Hypothalamus (tissue), 51 donors: ENCODE measurements around the gene PNRC1.
"Not testable (repeated sequence)": the region's sequence is repeated elsewhere in the genome, so short reads cannot be mapped to it uniquely, and the experiment has no call there.

Experiments
- DNase-seq, 51 donors: peaks; one replicate each; lab custom pipeline; 2025; lab: John Stamatoyannopoulos, UW

The PNRC1 gene

GRCh38 chr6:89080281-89081128 lies at the start of gene PNRC1:
PNRC1 (plus strand) TSS chr6:89080751; CDS start chr6:89080895, 144 bp downstream.
- peak; percentile 82 to 100 (median 99) for DNase-seq

GRCh38 chr6:89032599-89032998 lies 48.0 kb upstream of the PNRC1 start:
- no peak for DNase-seq

DNA sequence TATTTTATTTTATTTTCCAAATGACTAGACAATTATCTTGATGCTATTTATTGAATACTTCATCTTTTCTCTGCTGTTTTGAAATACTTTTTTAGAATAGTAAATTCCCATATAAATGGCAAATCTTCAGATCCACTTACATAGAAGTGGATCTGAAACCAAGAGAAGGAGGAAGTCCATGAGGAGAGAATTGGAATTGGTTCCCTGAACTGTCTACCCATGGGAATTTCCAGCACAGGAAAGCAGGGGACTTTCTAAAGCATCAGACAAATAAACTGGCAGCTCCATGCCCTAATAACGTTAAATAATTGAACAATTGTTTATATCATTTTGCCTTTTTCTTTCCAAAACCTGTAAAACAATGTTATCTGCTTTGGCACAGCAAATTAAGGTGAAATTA lies 47.1 kb upstream of the PNRC1 start:
- DNase-seq: no peak

- DNase-seq: not testable (repeated sequence)
Measured at GRCh38 chr6:89034116-89034515, 46.4 kb upstream of the PNRC1 start.

DNA sequence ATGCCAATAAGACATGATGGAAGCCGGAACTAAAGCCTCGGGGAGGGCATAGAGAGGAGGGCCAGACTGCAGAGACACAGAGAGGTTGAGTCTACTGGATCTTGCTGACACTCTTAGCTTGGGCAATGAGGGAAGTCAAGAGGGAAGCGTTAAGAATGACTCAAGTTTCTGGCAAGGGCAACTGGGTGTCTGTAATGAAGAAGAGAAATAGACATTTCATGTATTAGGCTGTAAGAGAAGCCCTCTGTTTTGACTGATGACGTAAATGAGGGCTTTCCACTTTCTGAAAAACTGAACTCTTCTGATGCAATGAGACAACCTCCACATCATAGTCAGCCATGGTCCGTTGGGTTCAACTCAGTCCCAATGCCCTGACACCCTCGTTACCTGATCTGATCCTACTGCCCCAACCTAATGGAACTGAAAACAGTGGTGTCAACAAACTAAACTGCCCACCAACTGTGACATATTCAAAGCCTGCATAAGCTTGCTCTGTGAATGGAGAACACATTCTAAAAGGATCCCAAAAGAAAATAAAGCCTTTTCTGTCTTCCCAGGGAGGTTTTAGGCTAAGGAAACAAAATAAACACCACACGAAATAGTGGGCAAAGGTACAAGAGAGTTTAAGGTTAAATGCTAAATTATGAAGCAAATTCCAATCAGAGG lies 45.8 kb upstream of the PNRC1 start:
- peak in 7 of 51 donors; percentile 0 to 23 (median 5) for DNase-seq

GRCh38 chr6:89035252-89036101 lies 45.1 kb upstream of the PNRC1 start:
- DNase-seq: peak in 16 of 51 donors; percentile 2 to 60 (median 24)

- no peak for DNase-seq
Measured at GRCh38 chr6:89037141-89037900, 43.2 kb upstream of the PNRC1 start.

DNA sequence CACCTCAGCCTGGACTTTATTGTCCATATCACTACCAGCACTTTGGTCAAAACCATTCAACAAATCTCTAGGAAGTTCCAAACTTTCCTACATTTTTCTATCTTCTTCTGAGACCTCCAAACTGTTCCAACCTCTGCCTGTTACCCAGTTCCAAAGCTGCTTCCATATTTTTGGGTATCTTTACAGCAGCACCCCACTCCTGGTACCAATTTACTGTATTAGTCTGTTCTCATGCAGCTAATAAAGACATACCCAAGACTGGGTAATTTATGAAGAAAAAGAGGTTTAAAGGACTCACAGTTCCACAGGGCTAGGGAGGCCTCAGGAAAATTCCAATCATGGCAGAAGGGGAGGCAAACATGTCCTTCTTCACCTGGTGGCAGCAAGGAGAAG lies 42.7 kb upstream of the PNRC1 start:
- DNase-seq: not testable (repeated sequence)

DNA sequence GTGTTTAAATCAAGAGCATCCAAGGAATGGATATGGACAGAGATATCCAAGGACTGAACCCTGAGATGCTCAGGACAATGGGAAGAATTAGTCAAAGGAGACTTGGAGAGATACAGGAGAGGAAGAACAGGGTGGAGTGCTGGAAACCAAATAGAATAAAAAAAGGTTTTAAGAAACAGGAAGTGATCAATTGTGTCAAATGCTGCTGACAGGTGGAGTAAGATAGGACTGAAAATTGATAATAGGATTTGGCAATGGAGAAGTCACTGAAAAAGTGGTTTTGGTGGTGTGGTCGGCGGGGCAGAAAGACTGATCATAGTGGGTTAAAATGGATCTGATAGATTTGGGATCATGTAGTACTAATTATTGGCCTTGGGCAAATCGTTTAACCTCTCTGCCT lies 37.9 kb upstream of the PNRC1 start:
- DNase-seq: no peak

DNA sequence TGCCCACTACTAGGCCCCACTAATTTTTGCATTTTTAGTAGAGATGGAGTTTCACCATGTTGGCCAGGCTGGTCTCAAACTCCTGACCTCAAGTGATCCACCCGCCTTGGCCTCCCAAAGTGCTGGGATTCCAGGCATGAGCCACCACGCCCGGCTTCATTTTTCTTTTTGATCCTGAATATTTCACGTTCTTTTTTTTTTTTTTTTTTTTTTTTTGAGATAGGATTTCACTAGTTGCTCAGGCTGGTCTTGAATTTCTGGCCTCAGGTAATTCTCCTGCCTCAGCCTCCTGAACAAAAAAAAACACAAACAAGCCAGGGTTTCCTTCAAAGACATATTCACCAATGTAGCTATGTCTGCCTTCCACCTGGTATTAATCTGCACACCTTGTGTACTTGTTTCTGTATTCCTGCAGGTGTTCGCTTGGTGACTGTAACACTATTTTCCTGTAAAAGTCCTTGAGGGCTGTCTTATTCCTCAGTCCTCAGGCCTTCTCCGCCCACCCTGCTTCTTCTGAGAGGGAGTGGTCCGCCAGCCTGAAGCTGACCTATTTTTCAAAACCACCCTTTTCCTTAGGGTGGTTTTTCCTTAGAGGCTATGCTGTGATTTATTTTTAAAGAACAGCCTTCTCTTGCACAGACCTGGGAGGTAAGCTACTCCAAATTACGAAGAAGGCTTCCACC lies 36.1 kb upstream of the PNRC1 start:
- no peak for DNase-seq

- peak in 15 of 51 donors; percentile 2 to 33 (median 7) for DNase-seq
Measured at GRCh38 chr6:89045011-89045387, 35.6 kb upstream of the PNRC1 start.

DNA sequence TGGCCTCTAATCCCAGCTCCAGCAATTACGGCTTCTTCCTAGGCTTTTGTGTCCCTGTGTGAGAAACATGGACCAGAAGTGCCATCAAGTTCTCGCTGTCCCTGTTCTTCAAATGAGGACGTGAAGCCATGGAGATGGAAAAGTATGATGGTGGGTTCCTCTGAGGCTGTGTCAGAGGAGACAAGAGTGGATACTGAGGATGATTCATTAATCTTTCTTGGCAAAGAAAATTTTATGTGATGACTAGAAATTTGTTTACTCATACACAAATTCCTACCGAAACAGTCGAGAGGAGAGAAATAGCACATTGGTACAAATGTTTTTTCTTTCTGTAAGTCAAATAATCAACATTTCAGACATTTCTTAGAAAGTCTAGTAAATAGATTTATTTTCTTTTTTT lies 35.0 kb upstream of the PNRC1 start:
- no peak for DNase-seq

- DNase-seq: no peak
Measured at GRCh38 chr6:89047473-89047872, 33.1 kb upstream of the PNRC1 start.

GRCh38 chr6:89048288-89048923 lies 32.1 kb upstream of the PNRC1 start:
- no peak for DNase-seq

GRCh38 chr6:89048985-89049384 lies 31.6 kb upstream of the PNRC1 start:
- DNase-seq: no peak

GRCh38 chr6:89050155-89050554 lies 30.4 kb upstream of the PNRC1 start:
- no peak for DNase-seq

GRCh38 chr6:89050697-89051096 lies 29.9 kb upstream of the PNRC1 start:
- no peak for DNase-seq

DNA sequence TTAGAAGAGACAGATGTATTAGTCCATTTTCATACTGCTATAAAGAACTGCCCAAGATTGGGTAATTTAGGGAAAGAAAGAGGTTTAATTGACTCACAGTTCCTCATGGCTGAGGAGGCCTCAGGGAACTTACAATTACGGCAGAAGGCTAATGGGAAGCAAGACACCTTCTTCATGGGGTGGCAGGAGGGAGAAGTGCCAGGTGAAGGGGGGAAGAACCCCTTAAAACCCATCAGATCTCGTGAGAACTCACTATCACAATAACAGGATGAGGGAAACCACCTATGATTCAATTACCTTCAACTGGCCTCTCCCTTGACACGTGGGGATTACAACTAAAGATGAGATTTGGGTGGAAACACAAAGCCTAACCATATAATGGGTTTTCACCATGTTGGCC lies 28.9 kb upstream of the PNRC1 start:
- DNase-seq: no peak

DNA sequence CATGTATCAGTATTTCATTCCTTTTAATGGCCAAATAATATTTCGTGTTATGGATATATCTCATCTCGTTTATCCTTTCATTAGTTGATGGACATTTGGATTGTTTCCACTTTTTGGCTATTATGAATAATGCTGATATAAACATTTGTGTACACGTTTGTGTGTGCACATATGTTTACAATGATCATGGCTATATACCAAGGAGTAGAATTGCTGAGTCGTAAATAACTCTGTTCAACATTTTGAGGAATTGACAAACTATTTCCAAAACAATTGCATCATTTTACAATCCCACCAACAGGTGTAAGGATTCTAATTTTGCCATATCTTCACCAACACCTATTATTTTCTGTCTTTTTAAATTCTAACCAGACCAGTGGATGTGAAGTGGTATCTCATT lies 26.3 kb upstream of the PNRC1 start:
- no peak for DNase-seq
